Left ventricle myocardium inferior (tissue), 1 donor: ENCODE data around the gene HMOX1. TPM values are rescaled to one million over a fixed set of nuclear protein-coding genes. Genes with fewer than 3 reads are reported as not detected.

Experiments
- DNase-seq: peaks from one replicate; pipeline ENCODE4 v3.0.0-alpha.2; 2020
- H3K27ac ChIP-seq: fragments of 200-600 bp; replicated peaks from 2 replicates; pipeline ENCODE4 v1.8.0; 2021
- H3K27me3 ChIP-seq: fragments of 200-600 bp; 2 replicates; pipeline ENCODE4 v1.8.0; 2021; ENCODE audit warnings: low read depth
- H3K36me3 ChIP-seq: fragments of 200-600 bp; 2 replicates; pipeline ENCODE4 v1.8.0; 2021
- H3K4me1 ChIP-seq: fragments of 200-600 bp; 2 replicates; pipeline ENCODE4 v1.8.0; 2021
- H3K4me3 ChIP-seq: fragments of 200-600 bp; 2 replicates; pipeline ENCODE4 v1.8.0; 2021; ENCODE audit warnings: mild to moderate bottlenecking, moderate library complexity
- H3K9me3 ChIP-seq: fragments of 200-600 bp; replicated peaks from 2 replicates; pipeline ENCODE4 v1.8.0; 2021
- intact Hi-C: fragments of 100-400 bp; cut with micrococcal nuclease; formaldehyde crosslinking; loops from one replicate; pipeline ENCODE4 v1.11.0; 2022
- total RNA-seq: library from RNA; stranded (reverse); fragmentation: NEBNext Ultra II Directional; extraction: Animal tissue kit (Norgen Biotek cat#: 25700); gene quantifications from one replicate; pipeline ENCODE4 v1.2.1, GENCODE V29; 2021
- TF ChIP-seq, protein P1 (sequence below): fragments of 200-600 bp; IDR thresholded peaks from 2 replicates; pipeline ENCODE4 v1.8.0; 2021; ENCODE audit warnings: antibody characterized with exemption, mild to moderate bottlenecking, borderline replicate concordance
- donor health status: DM: no; HTN: yes; CAD: no; lungs with severe emphysema.

The HMOX1 gene
- total RNA-seq, 1 donor from 2014 or later = 4.8 TPM

DNA sequence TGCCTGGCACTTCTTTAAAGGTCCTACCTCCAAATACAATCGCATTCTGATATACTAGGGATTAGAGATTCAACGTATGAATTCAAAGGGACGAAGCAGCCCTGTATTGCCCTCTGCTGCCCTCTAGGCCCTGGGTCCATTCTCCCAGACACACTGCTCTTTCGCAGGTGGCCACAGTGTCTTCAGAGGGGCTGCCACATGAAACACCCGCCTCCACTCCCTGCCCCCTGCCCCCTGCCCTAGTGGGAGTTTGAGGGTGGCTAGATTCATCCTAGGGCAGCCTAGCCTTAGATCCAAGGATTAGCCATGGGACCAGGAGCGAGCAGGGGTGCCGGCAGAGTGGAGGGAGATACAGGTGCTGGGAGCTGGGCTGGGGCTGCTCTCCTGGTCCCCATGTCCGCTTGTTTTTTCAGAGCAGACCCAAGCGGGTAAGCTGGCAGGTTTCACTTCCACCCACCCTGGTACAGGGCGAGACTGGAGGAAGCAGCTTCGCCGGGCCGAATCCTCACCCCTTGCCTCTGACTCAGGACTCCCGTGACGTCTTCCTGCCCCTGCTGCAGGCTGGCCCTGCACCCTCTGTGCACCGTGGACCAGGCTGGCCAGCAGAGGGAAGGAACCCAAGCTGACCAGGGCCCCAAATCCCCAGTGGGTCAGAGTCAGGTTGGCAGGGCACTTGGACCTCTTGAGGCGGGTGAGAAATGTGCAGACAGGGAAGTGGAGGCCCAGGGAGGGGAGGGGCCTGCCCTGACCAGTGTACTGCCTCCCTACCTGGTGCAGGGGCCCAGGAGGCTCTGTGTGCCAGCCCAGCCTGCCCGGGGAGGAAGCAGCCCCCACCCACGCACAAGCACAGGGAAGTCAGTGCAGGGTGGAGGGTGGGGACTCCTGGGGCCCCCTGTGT is 28.4 kb upstream of the HMOX1 start:
- no peak overlapping the region for H3K4me3 ChIP-seq
- peak overlapping the region; percentile 57 for H3K27ac ChIP-seq
- DNase-seq = peak; percentile 74
- intact Hi-C loops = loop anchor here (10.0 kb wide), 2 partner anchors 52 to 232 kb away; partner anchors contain the start of gene MCM5
- TF ChIP-seq, protein P1, sequence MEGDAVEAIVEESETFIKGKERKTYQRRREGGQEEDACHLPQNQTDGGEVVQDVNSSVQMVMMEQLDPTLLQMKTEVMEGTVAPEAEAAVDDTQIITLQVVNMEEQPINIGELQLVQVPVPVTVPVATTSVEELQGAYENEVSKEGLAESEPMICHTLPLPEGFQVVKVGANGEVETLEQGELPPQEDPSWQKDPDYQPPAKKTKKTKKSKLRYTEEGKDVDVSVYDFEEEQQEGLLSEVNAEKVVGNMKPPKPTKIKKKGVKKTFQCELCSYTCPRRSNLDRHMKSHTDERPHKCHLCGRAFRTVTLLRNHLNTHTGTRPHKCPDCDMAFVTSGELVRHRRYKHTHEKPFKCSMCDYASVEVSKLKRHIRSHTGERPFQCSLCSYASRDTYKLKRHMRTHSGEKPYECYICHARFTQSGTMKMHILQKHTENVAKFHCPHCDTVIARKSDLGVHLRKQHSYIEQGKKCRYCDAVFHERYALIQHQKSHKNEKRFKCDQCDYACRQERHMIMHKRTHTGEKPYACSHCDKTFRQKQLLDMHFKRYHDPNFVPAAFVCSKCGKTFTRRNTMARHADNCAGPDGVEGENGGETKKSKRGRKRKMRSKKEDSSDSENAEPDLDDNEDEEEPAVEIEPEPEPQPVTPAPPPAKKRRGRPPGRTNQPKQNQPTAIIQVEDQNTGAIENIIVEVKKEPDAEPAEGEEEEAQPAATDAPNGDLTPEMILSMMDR = no peak
- peaks cover 6% of the 10 kb centered on the region for H3K27me3 ChIP-seq
- no peaks in the 10 kb centered on the region for H3K9me3 ChIP-seq
- peaks cover 10% of the 10 kb centered on the region for H3K36me3 ChIP-seq
- H3K4me1 ChIP-seq = peaks cover 37% of the 10 kb centered on the region

DNA sequence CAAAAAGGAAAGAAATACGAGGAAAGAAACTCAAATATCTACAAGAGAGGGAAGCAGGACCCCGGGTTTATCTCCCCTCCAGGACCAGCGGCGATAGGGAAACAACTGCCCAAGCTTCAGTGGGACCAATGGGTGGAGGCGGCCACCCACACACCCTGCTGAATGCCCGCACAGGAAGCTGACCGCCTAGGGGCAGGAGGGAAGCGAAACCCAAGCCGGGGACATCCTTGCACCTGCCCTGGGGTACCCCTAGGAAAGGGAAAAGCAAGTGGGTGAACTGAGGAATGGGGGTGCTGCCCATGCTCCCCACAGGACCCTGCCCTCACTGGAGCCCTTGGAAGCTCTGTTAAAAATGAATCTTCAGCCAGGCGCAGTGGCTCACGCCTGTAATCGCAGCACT is 27.6 kb upstream of the HMOX1 start:
- TF ChIP-seq, protein P1 = no peak
- peak; percentile 42 for DNase-seq
- Histone ChIP-seq H3K4me3 (no peak overlapping the region), H3K27me3 (peaks cover 6% of the 10 kb centered on the region), H3K36me3 (peaks cover 2% of the 10 kb centered on the region), H3K4me1 (peaks cover 37% of the 10 kb centered on the region), H3K9me3 (no peaks in the 10 kb centered on the region), H3K27ac (peak overlapping the region; percentile 57)
- intact Hi-C loops = loop anchor here (10.0 kb wide), 2 partner anchors 51 to 231 kb away; partner anchors contain the start of gene MCM5

DNA sequence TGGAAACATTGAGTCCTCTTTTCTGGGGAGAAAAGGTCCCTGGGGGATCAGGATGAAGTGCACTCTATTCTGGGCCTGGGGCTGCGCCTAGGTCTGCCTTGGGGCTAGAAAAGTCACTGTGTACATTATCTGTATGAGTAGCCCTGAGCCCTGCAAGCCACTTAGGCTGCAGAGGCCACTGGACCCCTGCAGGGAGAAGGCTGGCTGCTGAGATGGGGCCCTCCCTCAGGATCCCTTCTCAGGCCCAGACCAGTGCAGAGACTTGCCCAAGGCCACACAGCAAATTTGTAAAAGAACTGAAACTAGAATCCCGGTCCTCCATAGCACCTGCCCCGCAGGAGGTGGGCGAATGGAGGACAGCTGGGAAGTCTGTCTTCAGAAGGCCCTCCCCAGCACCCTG is 26.8 kb upstream of the HMOX1 start:
- no peak for DNase-seq
- Histone ChIP-seq H3K27ac (no peak overlapping the region), H3K9me3 (no peaks in the 10 kb centered on the region), H3K27me3 (peaks cover 6% of the 10 kb centered on the region), H3K4me1 (peaks cover 37% of the 10 kb centered on the region), H3K36me3 (no peaks in the 10 kb centered on the region), H3K4me3 (no peak overlapping the region)
- intact Hi-C loops = loop anchor here (10.0 kb wide), 2 partner anchors 51 to 231 kb away; partner anchors contain the start of gene MCM5
- TF ChIP-seq, protein P1 = no peak

DNA sequence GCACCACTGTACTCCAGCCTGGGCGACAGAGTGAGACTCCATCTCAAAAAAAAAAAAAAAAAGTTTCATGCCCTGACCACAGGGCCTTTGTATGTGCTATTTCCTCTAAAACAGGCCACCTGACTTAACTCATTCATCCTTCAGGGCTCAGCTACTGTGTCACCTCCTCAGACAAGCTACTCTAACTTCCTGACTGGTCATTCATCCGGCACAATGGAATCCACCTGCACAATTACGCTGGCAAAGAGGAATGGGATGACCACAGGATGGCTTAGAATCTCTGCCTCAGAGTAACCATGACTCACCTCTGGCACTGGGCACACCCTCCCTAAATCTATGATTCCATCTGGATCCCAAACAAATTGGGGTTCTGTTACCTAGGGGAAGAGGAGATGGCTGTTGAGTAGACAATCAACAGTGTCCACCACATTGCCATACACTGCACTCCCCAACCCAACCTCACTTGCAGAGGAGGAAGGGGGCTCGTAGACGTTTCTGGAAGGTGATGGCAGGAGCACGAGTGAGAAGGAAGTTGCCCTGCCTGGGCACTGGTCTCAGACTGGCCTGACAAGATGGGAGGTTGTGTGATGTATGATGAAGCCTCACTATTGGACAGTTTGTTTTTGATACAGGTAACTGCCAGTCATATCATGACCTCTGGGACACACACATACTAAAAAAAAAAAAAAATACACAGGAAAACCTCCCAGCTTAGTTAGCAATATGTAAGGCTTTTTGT is 22.8 kb upstream of the HMOX1 start:
- Histone ChIP-seq H3K27ac (no peak overlapping the region), H3K9me3 (no peaks in the 10 kb centered on the region)
- intact Hi-C loops = loop anchor here (10.0 kb wide), 2 partner anchors 47 to 227 kb away; partner anchors contain the start of gene MCM5

More for the DNA sequence above, 22.8 kb upstream of the HMOX1 start:
- peaks cover 1% of the 10 kb centered on the region for H3K4me1 ChIP-seq
- TF ChIP-seq, protein P1 = no peak
- DNase-seq = no peak
- peaks cover 16% of the 10 kb centered on the region for H3K27me3 ChIP-seq
- H3K4me3 ChIP-seq = no peak overlapping the region
- H3K36me3 ChIP-seq = no peaks in the 10 kb centered on the region
